GM18909 (cell line): Measurements from ENCODE around the gene NME7.

Source experiments
- ATAC-seq: cut with Tn5 transposase; IDR thresholded peaks from one replicate; pipeline ENCODE4 v1.9.1; 2021; ENCODE audit warnings: mild to moderate bottlenecking; ENCODE audit not compliant: unreplicated experiment, poor library complexity

The NME7 gene

DNA sequence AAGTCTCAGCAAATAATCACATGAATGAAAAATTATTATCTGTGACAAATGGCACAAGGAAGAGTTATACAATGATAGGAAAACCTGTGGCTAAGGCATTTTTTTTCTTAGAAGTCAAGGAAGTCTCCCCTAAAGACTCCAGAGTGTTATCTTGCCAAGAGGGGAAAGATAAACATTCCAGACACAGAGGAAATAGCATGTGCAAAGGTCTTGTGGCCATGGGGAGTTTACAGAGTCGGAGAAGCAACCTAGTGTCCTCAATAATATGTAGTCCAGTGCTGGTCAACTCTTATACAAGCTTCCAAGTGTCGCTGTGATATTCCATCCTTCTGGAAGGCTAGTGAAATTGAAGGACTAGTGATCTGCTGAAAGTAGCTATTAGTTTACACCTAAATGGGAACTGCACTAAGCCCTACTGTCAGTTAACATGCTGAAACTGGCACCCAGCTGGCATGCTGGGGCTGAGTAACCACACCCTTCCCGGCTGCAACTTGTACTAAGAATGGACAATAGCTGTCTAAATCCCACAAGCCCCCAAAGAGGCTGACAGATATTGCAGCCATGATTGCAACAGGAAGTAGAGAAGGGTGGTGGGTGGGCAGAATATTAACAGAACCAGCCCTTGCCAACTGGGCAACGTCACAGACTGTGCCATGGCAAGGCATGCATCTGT lies 272.6 kb downstream of the NME7 start:
- no peak for ATAC-seq

GRCh38 chr1:169092399-169092798 lies 275.2 kb downstream of the NME7 start:
- ATAC-seq, result no peak

- ATAC-seq, result peak; percentile 87
Measured at GRCh38 chr1:169091480-169091941, 276.1 kb downstream of the NME7 start.

GRCh38 chr1:169090900-169091311 lies 276.7 kb downstream of the NME7 start:
- ATAC-seq, result peak; percentile 51

GRCh38 chr1:169090308-169090899 lies 277.2 kb downstream of the NME7 start:
- no peak for ATAC-seq

- ATAC-seq, result no peak
Measured at GRCh38 chr1:169089776-169090175, 277.8 kb downstream of the NME7 start.

DNA sequence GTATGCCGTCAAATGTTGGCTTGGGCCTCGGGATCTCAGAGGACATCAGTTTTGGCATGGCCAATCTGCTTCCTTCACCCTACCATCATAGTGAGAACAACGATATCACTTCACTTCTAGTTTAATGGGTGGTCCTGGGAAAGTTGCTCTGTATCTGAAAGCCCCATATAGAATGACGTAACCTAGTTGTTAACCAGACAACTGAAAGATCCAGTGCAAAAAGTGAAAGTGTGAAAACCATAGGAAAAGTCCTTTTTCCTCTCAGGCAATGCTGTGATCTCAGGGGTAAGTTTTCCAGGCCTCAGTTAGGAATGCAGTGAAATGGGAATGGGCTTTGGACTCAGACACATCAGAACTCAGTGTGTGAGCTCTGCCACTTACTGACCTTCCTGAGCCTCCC lies 279.7 kb downstream of the NME7 start:
- ATAC-seq, result no peak

- no peak for ATAC-seq
Measured at GRCh38 chr1:169086603-169087455, 280.8 kb downstream of the NME7 start.

- no peak for ATAC-seq
Measured at GRCh38 chr1:169085911-169086310, 281.7 kb downstream of the NME7 start.
